Kidney (tissue), 14 donors: ENCODE measurements around the gene HECTD4. TPM values are rescaled to one million over a fixed set of nuclear protein-coding genes. Genes with fewer than 3 reads are reported as not detected.

Experiments
- DNase-seq, 5 donors: peaks; one replicate each; pipeline ENCODE4 v3.0.0-alpha.2; 2013 to 2020
- FAIRE-seq: peaks from 2 replicates; lab custom pipeline; 2012; peaks lifted over from hg19 to GRCh38; lab: Jason Lieb, UNC
- H3K27ac ChIP-seq, 2 donors: one replicate each; pipeline ENCODE4 v1.7.0; 2013; ENCODE audit warnings: low read depth in 2 of 2, low read length in 2 of 2, inconsistent platforms in 1 of 2
- H3K27me3 ChIP-seq: one replicate; pipeline ENCODE4 v1.7.1; 2013; ENCODE audit warnings: low read length, inconsistent platforms; ENCODE audit not compliant: control insufficient read depth, insufficient read depth
- H3K36me3 ChIP-seq, 3 donors: one replicate each; pipeline versions ENCODE4 v1.7.0 to v1.7.1; 2013; ENCODE audit warnings: low read length in 3 of 3, control low read depth in 1 of 3, inconsistent platforms in 1 of 3; ENCODE audit not compliant: insufficient read depth in 3 of 3, control insufficient read depth in 2 of 3
- H3K4me1 ChIP-seq, 3 donors: one replicate each; pipeline versions ENCODE4 v1.7.0 to v1.7.1; 2013; ENCODE audit warnings: low read length in 3 of 3, inconsistent platforms in 1 of 3, low read depth in 1 of 3; ENCODE audit not compliant: control insufficient read depth in 2 of 3, insufficient read depth in 2 of 3
- H3K4me3 ChIP-seq, 3 donors: one replicate each; pipeline versions ENCODE4 v1.7.0 to v1.8.1; 2013; ENCODE audit warnings: low read length in 3 of 3, control low read depth in 1 of 3, inconsistent platforms in 1 of 3
- H3K9ac ChIP-seq, 3 donors: one replicate each; pipeline versions ENCODE4 v1.7.0 to v1.7.1; 2013; ENCODE audit warnings: low read length in 3 of 3, control low read depth in 1 of 3, inconsistent platforms in 1 of 3
- H3K9me3 ChIP-seq, 3 donors: one replicate each; pipeline versions ENCODE4 v1.7.0 to v1.7.1; 2013; ENCODE audit warnings: low read length in 3 of 3, control low read depth in 1 of 3, inconsistent platforms in 1 of 3; ENCODE audit not compliant: control insufficient read depth in 2 of 3, insufficient read depth in 1 of 3
- CTCF ChIP-seq: IDR thresholded peaks from 3 replicates; pipeline ENCODE4 v1.5.1; 2012; ENCODE audit warnings: mild to moderate bottlenecking, moderate library complexity, borderline replicate concordance; ENCODE audit not compliant: insufficient read depth; ENCODE audit errors: extremely low read depth
- intact Hi-C: fragments of 100-400 bp; cut with DNase I; formaldehyde crosslinking; loops from one replicate; pipeline ENCODE4 v1.11.1; 2022
- polyA plus RNA-seq: library from polyadenylated mRNA; stranded (reverse); fragments of 350-450 nt; fragmentation: Illumina TruSeq; extraction: RNeasy Lipid Tissue Mini Kit (QIAGEN cat#74804); gene quantifications from one replicate; pipeline ENCODE4 v1.2.3, GENCODE V29; 2014; ENCODE audit warnings: low read depth, low replicate concordance; ENCODE audit not compliant: insufficient read depth
- total RNA-seq: library from RNA; stranded (reverse); fragmentation: NEBNext Ultra II Directional; extraction: Animal tissue kit (Norgen Biotek cat#: 25700); gene quantifications from one replicate; pipeline ENCODE4 v1.2.1, GENCODE V29; 2021
- donor health status: control.
- donor health status: control.
- donor health status: control.
- donor health status: control.
- donor health status: control.
- donor health status: DM: yes; HTN: yes; CAD: no.
- donor health status: Normal renal cell carcinoma (clear cell type).

The HECTD4 gene
- total and polyA plus RNA-seq, 2 donors from 2014 or later: 15.6 to 53.1 TPM

GRCh38 chr12:112130441-112130998, 251.7 kb downstream of the HECTD4 start:
- TF ChIP-seq CTCF: no peak
- intact Hi-C loops: no loop called here
- peak overlapping the region; percentile 14 to 78 for H3K27ac ChIP-seq
- peaks cover 0 to 18% (median 10%) of the 10 kb centered on the region in 3 donors for H3K4me1 ChIP-seq
- no peaks in the 10 kb centered on the region for H3K27me3 ChIP-seq
- DNase-seq: no peak
- H3K9me3 ChIP-seq: no peaks in the 10 kb centered on the region
- H3K36me3 ChIP-seq: peaks cover 7% of the 10 kb centered on the region in 3 donors
- peak overlapping the region in 2 of 3 donors; percentile 6 to 23 for H3K4me3 ChIP-seq
- H3K9ac ChIP-seq: no peak overlapping the region
- FAIRE-seq: no peak

GRCh38 chr12:112126911-112127310, 255.3 kb downstream of the HECTD4 start:
- no peak for DNase-seq
- FAIRE-seq: no peak
- Histone ChIP-seq H3K4me3 (no peak overlapping the region), H3K36me3 (no peaks in the 10 kb centered on the region), H3K27ac (no peak overlapping the region), H3K9me3 (no peaks in the 10 kb centered on the region), H3K27me3 (no peaks in the 10 kb centered on the region), H3K9ac (no peak overlapping the region), H3K4me1 (peaks cover 0 to 18% (median 10%) of the 10 kb centered on the region in 3 donors)
- intact Hi-C loops: no loop called here
- TF ChIP-seq CTCF: no peak

GRCh38 chr12:112126000-112126438, 256.2 kb downstream of the HECTD4 start:
- Histone ChIP-seq H3K36me3 (no peaks in the 10 kb centered on the region), H3K9ac (peak overlapping the region; percentile 59 to 88 (median 84)), H3K9me3 (no peaks in the 10 kb centered on the region), H3K4me3 (peak overlapping the region; percentile 76 to 94 (median 90)), H3K27me3 (no peaks in the 10 kb centered on the region), H3K27ac (peak overlapping the region; percentile 82 to 83), H3K4me1 (peaks cover 0 to 16% (median 9%) of the 10 kb centered on the region in 3 donors)
- no peak for TF ChIP-seq CTCF
- intact Hi-C loops: no loop called here
- DNase-seq (peak in 2 of 5 donors; percentile 15 to 73), FAIRE-seq (no peak)
